Right lobe of liver (tissue), 6 donors: ENCODE results near the gene SLC24A4. TPM values are rescaled to one million over a fixed set of nuclear protein-coding genes. Genes with fewer than 3 reads are reported as not detected.

Experiments
- ATAC-seq, 4 donors: fragments of 200-7000 bp; cut with Tn5 transposase; one replicate each; pipeline ENCODE4 v1.9.1; 2020; ENCODE audit warnings: mild to moderate bottlenecking in 4 of 4, moderate library complexity in 4 of 4
- DNase-seq, 3 donors: peaks; one replicate each; pipeline ENCODE4 v3.0.0-alpha.2; 2020
- H3K27ac ChIP-seq, 3 donors: fragments of 200-600 bp; one replicate each; pipeline ENCODE4 v1.8.0; 2022
- H3K27me3 ChIP-seq, 2 donors: fragments of 200-600 bp; one replicate each; pipeline ENCODE4 v1.8.0; 2022
- H3K36me3 ChIP-seq, 4 donors: fragments of 200-600 bp; sonication (generic) in 1 of 4; one replicate each; pipeline versions ENCODE4 v1.5.1 to v1.8.0; 2017 to 2022; ENCODE audit warnings: control low read depth in 1 of 4
- H3K4me1 ChIP-seq, 4 donors: fragments of 200-600 bp; sonication (generic) in 1 of 4; one replicate each; pipeline versions ENCODE4 v1.5.1 to v1.8.0; 2017 to 2022; ENCODE audit warnings: control low read depth in 1 of 4
- H3K4me3 ChIP-seq, 3 donors: fragments of 200-600 bp; one replicate each; pipeline ENCODE4 v1.8.0; 2022
- H3K9me3 ChIP-seq, 4 donors: fragments of 200-600 bp; sonication (generic) in 1 of 4; one replicate each; pipeline versions ENCODE4 v1.5.1 to v1.8.0; 2017 to 2022; ENCODE audit warnings: control low read depth in 1 of 4
- CTCF ChIP-seq, 4 donors: fragments of 200-600 bp in 3 of 4; fragments of 450-650 bp in 1 of 4; IDR thresholded peaks; one replicate each; pipeline versions ENCODE4 v1.5.1 to v1.8.0; 2016 to 2022; ENCODE audit warnings: antibody characterized with exemption in 4 of 4, mild to moderate bottlenecking in 2 of 4
- POLR2A ChIP-seq: fragments of 450-650 bp; IDR thresholded peaks from one replicate; pipeline ENCODE4 v1.6.1; 2017; ENCODE audit warnings: antibody characterized with exemption, mild to moderate bottlenecking
- WGBS: methylation state at CpG from one replicate; pipeline ENCODE4 v1.1.6; 2018; ENCODE audit warnings: low coverage, low lambda C conversion rate; ENCODE audit not compliant: insufficient coverage; ENCODE audit errors: missing lambda C conversion rate; 5-methylcytosine and 5-hydroxymethylcytosine counted together
- intact Hi-C, 2 donors: fragments of 100-400 bp; cut with DNase I; formaldehyde crosslinking; loops; one replicate each; pipeline versions ENCODE4 v1.11.2 to v1.14.1; 2022
- total RNA-seq, 6 experiments: library from RNA; depleted of rRNA in 2 of 6; stranded (reverse); fragments of >200 nt in 2 of 6; fragmentation: NEBNext Ultra II Directional in 3 of 6; extraction: Animal tissue kit (Norgen Biotek cat#: 25700) in 3 of 6; gene quantifications; one replicate each; pipeline versions ENCODE4 v1.1.0 to v1.2.4, GENCODE V29; 2016 to 2023
- donor health status: DM: no; HTN: yes; CAD: no.
- donor health status: DM: no; HTN: no; CAD: no.
- donor health status: DM: no; HTN: no; CAD: no.
- donor health status: DM: no; HTN: yes; CAD: no.
- donor health status: DM: no; HTN: yes; CAD: no.

The SLC24A4 gene
- total RNA-seq, 6 experiments from 2014 or later = 0.06 to 0.29 (median 0.21) TPM

- Histone ChIP-seq H3K27ac (no peak overlapping the region), H3K4me1 (no peaks in the 10 kb centered on the region), H3K27me3 (no peaks in the 10 kb centered on the region), H3K9me3 (no peaks in the 10 kb centered on the region), H3K4me3 (no peak overlapping the region), H3K36me3 (no peaks in the 10 kb centered on the region)
- intact Hi-C loops = no loop called here
- DNase-seq = no peak
- TF ChIP-seq CTCF (IDR thresholded peaks at IDR 0.05) = no peak
- TF ChIP-seq POLR2A = no peak
- WGBS = 52% methylated on average over 6 of the region's 6 CpGs
- ATAC-seq = no peak
Measured at GRCh38 chr14:92421751-92422150, 98.8 kb downstream of the SLC24A4 start.

GRCh38 chr14:92425101-92425500 lies 102.1 kb downstream of the SLC24A4 start:
- DNase-seq (no peak), ATAC-seq (no peak)
- H3K4me3 ChIP-seq = no peak overlapping the region
- no peaks in the 10 kb centered on the region for H3K4me1 ChIP-seq
- no peak for TF ChIP-seq CTCF (IDR thresholded peaks at IDR 0.05)
- no peak for TF ChIP-seq POLR2A
- no peaks in the 10 kb centered on the region for H3K9me3 ChIP-seq
- intact Hi-C loops = no loop called here
- H3K36me3 ChIP-seq = no peaks in the 10 kb centered on the region
- H3K27me3 ChIP-seq = no peaks in the 10 kb centered on the region
- no peak overlapping the region for H3K27ac ChIP-seq

- TF ChIP-seq POLR2A = no peak
- TF ChIP-seq CTCF (IDR thresholded peaks at IDR 0.05) = no peak
- ATAC-seq = peak in 1 of 4 donors; percentile 30
- DNase-seq = no peak
- no peaks in the 10 kb centered on the region for H3K36me3 ChIP-seq
- H3K9me3 ChIP-seq = no peaks in the 10 kb centered on the region
- no peaks in the 10 kb centered on the region for H3K27me3 ChIP-seq
- intact Hi-C loops = no loop called here
- no peak overlapping the region for H3K27ac ChIP-seq
- H3K4me1 ChIP-seq = no peaks in the 10 kb centered on the region
- 23% methylated on average over 4 of the region's 4 CpGs for WGBS
- H3K4me3 ChIP-seq = no peak overlapping the region
Measured at GRCh38 chr14:92426237-92426636, 103.3 kb downstream of the SLC24A4 start.

- H3K27ac ChIP-seq = no peak overlapping the region
- no peaks in the 10 kb centered on the region for H3K36me3 ChIP-seq
- no peak overlapping the region for H3K4me3 ChIP-seq
- H3K9me3 ChIP-seq = no peaks in the 10 kb centered on the region
- TF ChIP-seq CTCF (IDR thresholded peaks at IDR 0.05) (no peak), POLR2A (no peak)
- intact Hi-C loops = no loop called here
- DNase-seq (no peak), ATAC-seq (peak in 1 of 4 donors; percentile 22)
- WGBS = 60% methylated on average over 1 of the region's 3 CpGs
- H3K27me3 ChIP-seq = no peaks in the 10 kb centered on the region
- H3K4me1 ChIP-seq = no peaks in the 10 kb centered on the region
Measured at GRCh38 chr14:92427096-92427495, 104.1 kb downstream of the SLC24A4 start.

- TF ChIP-seq CTCF (IDR thresholded peaks at IDR 0.05) = no peak
- TF ChIP-seq POLR2A = no peak
- ATAC-seq = no peak
- Histone ChIP-seq H3K4me1 (no peaks in the 10 kb centered on the region), H3K9me3 (no peaks in the 10 kb centered on the region), H3K27me3 (no peaks in the 10 kb centered on the region), H3K27ac (no peak overlapping the region), H3K36me3 (no peaks in the 10 kb centered on the region), H3K4me3 (no peak overlapping the region)
- intact Hi-C loops = no loop called here
- WGBS = 15% methylated on average over 2 of the region's 3 CpGs
- no peak for DNase-seq
Measured at GRCh38 chr14:92430686-92431085, 107.7 kb downstream of the SLC24A4 start.
